Neural progenitor cell (in vitro differentiated cells): ENCODE data around the gene CMYA5. TPM values are rescaled to one million over a fixed set of nuclear protein-coding genes. Genes with fewer than 3 reads are reported as not detected.

Source experiments
- DNase-seq: peaks from one replicate; pipeline ENCODE4 v3.0.0-alpha.2; 2016; ENCODE audit warnings: low spot score
- H2AFZ ChIP-seq: fragments of 200-600 bp; sonication (generic); replicated peaks from 2 replicates; pipeline ENCODE4 v1.6.1; 2016; ENCODE audit warnings: antibody characterized with exemption
- H3F3A ChIP-seq: fragments of 200-600 bp; sonication (generic); 2 replicates; pipeline ENCODE4 v1.6.1; 2016; ENCODE audit warnings: antibody characterized with exemption, low read depth
- H3K27ac ChIP-seq: fragments of 200-600 bp; sonication (generic); 2 replicates; pipeline ENCODE4 v1.5.1; 2016; ENCODE audit warnings: mild to moderate bottlenecking
- H3K27me3 ChIP-seq: fragments of 200-600 bp; sonication (generic); 2 replicates; pipeline ENCODE4 v1.6.1; 2016; ENCODE audit warnings: mild to moderate bottlenecking, moderate library complexity
- H3K36me3 ChIP-seq: fragments of 200-600 bp; sonication (generic); 2 replicates; pipeline ENCODE4 v1.5.1; 2016
- H3K4me1 ChIP-seq: fragments of 200-600 bp; sonication (generic); 2 replicates; pipeline ENCODE4 v1.6.1; 2016; ENCODE audit warnings: mixed run types
- H3K4me2 ChIP-seq: fragments of 200-600 bp; sonication (generic); 2 replicates; pipeline ENCODE4 v1.6.1; 2016
- H3K4me3 ChIP-seq: fragments of 200-600 bp; sonication (generic); 2 replicates; pipeline ENCODE4 v1.5.1; 2016
- H3K79me2 ChIP-seq: fragments of 200-600 bp; sonication (generic); 2 replicates; pipeline ENCODE4 v1.6.1; 2016; ENCODE audit warnings: low read depth
- H3K9ac ChIP-seq: fragments of 200-600 bp; sonication (generic); 2 replicates; pipeline ENCODE4 v1.6.1; 2016
- H3K9me3 ChIP-seq: fragments of 200-600 bp; sonication (generic); 2 replicates; pipeline ENCODE4 v1.5.1; 2016; ENCODE audit warnings: low read depth
- H4K20me1 ChIP-seq: fragments of 200-600 bp; sonication (generic); 2 replicates; pipeline ENCODE4 v1.6.1; 2016; ENCODE audit warnings: low read depth
- H3K27ac Mint-ChIP-seq: 3 replicates; pipeline ENCODE4 v1.8.0; 2021; ENCODE audit warnings: mixed read lengths
- H3K27me3 Mint-ChIP-seq: 2 replicates; pipeline ENCODE4 v1.8.0; 2022; ENCODE audit warnings: low read depth, mild to moderate bottlenecking, inconsistent platforms, moderate library complexity, mixed read lengths; ENCODE audit not compliant: insufficient read depth
- H3K36me3 Mint-ChIP-seq: 3 replicates; pipeline ENCODE4 v1.8.0; 2021; ENCODE audit warnings: mixed read lengths
- H3K4me1 Mint-ChIP-seq: 3 replicates; pipeline ENCODE4 v1.8.0; 2021; ENCODE audit warnings: mixed read lengths
- H3K4me3 Mint-ChIP-seq: 3 replicates; pipeline ENCODE4 v1.8.0; 2021; ENCODE audit warnings: mild to moderate bottlenecking, moderate library complexity, mixed read lengths
- H3K9me3 Mint-ChIP-seq: 3 replicates; pipeline ENCODE4 v1.8.0; 2020; ENCODE audit warnings: mixed read lengths
- CTCF ChIP-seq: fragments of 200-600 bp; sonication (generic); IDR thresholded peaks from 2 replicates; pipeline ENCODE4 v1.5.1; 2017; ENCODE audit warnings: antibody characterized with exemption, mild to moderate bottlenecking
- EZH2 ChIP-seq: fragments of 200-600 bp; sonication (generic); IDR thresholded peaks from 2 replicates; pipeline ENCODE4 v1.6.1; 2017; ENCODE audit warnings: antibody characterized with exemption, mild to moderate bottlenecking, moderate library complexity
- EZH2phosphoT487 ChIP-seq: fragments of 200-600 bp; sonication (generic); IDR thresholded peaks from 2 replicates; pipeline ENCODE4 v1.6.1; 2017; ENCODE audit warnings: antibody characterized with exemption
- total RNA-seq: library from RNA; depleted of rRNA; stranded (reverse); fragments of >200 nt; gene quantifications from 2 replicates; pipeline ENCODE4 v1.2.3, GENCODE V29; 2015; ENCODE audit warnings: low replicate concordance

The CMYA5 gene
- total RNA-seq, 1 donor from 2014 or later, result 3.5 TPM

- no peaks in the 10 kb centered on the region for H3K36me3 ChIP-seq
- H3F3A ChIP-seq, result no peaks in the 10 kb centered on the region
- no peaks in the 10 kb centered on the region for H3K36me3 Mint-ChIP-seq
- H3K4me2 ChIP-seq, result peak overlapping the region; percentile 0
- H3K4me1 Mint-ChIP-seq, result no peaks in the 10 kb centered on the region
- H4K20me1 ChIP-seq, result no peaks in the 10 kb centered on the region
- peaks cover 34% of the 10 kb centered on the region for H3K4me1 ChIP-seq
- H3K9me3 ChIP-seq, result no peaks in the 10 kb centered on the region
- H3K4me3 ChIP-seq, result no peak overlapping the region
- DNase-seq, result no peak
- H2AFZ ChIP-seq, result peak overlapping the region; percentile 46
- H3K4me3 Mint-ChIP-seq, result no peak overlapping the region
- H3K79me2 ChIP-seq, result no peaks in the 10 kb centered on the region
- H3K27ac Mint-ChIP-seq, result no peak overlapping the region
- no peak overlapping the region for H3K27ac ChIP-seq
- TF ChIP-seq EZH2phosphoT487, result no peak
- TF ChIP-seq EZH2, result no peak
- no peak for TF ChIP-seq CTCF
- no peaks in the 10 kb centered on the region for H3K27me3 ChIP-seq
- H3K9ac ChIP-seq, result no peak overlapping the region
- H3K27me3 Mint-ChIP-seq, result no peaks in the 10 kb centered on the region
- no peaks in the 10 kb centered on the region for H3K9me3 Mint-ChIP-seq
Observed at GRCh38 chr5:79750611-79751510, 61.2 kb downstream of the CMYA5 start.

- no peak overlapping the region for H2AFZ ChIP-seq
- H3K4me3 ChIP-seq, result no peak overlapping the region
- peaks cover 20% of the 10 kb centered on the region for H3K4me1 ChIP-seq
- H3K27ac ChIP-seq, result no peak overlapping the region
- H3K9me3 ChIP-seq, result no peaks in the 10 kb centered on the region
- H3K36me3 ChIP-seq, result no peaks in the 10 kb centered on the region
- Mint-ChIP-seq H3K36me3 (no peaks in the 10 kb centered on the region), H3K4me1 (peaks cover 2% of the 10 kb centered on the region), H3K4me3 (no peak overlapping the region), H3K27ac (no peak overlapping the region), H3K27me3 (no peaks in the 10 kb centered on the region), H3K9me3 (no peaks in the 10 kb centered on the region)
- no peaks in the 10 kb centered on the region for H4K20me1 ChIP-seq
- no peak for DNase-seq
- no peaks in the 10 kb centered on the region for H3F3A ChIP-seq
- TF ChIP-seq EZH2phosphoT487 (no peak), CTCF (no peak), EZH2 (no peak)
- no peaks in the 10 kb centered on the region for H3K79me2 ChIP-seq
- no peak overlapping the region for H3K9ac ChIP-seq
- H3K27me3 ChIP-seq, result no peaks in the 10 kb centered on the region
- no peak overlapping the region for H3K4me2 ChIP-seq
Observed at GRCh38 chr5:79753092-79753491, 63.5 kb downstream of the CMYA5 start.

GRCh38 chr5:79753877-79754645, 64.4 kb downstream of the CMYA5 start:
- no peaks in the 10 kb centered on the region for H3K36me3 Mint-ChIP-seq
- Histone ChIP-seq H3K27me3 (no peaks in the 10 kb centered on the region), H4K20me1 (no peaks in the 10 kb centered on the region), H3K4me3 (no peak overlapping the region), H3K4me2 (no peak overlapping the region), H3F3A (no peaks in the 10 kb centered on the region), H3K27ac (no peak overlapping the region), H3K9ac (no peak overlapping the region), H2AFZ (no peak overlapping the region), H3K79me2 (no peaks in the 10 kb centered on the region), H3K36me3 (no peaks in the 10 kb centered on the region), H3K4me1 (peaks cover 20% of the 10 kb centered on the region), H3K9me3 (no peaks in the 10 kb centered on the region)
- peaks cover 2% of the 10 kb centered on the region for H3K4me1 Mint-ChIP-seq
- DNase-seq, result no peak
- no peaks in the 10 kb centered on the region for H3K9me3 Mint-ChIP-seq
- no peaks in the 10 kb centered on the region for H3K27me3 Mint-ChIP-seq
- no peak for TF ChIP-seq CTCF
- no peak for TF ChIP-seq EZH2
- no peak for TF ChIP-seq EZH2phosphoT487
- no peak overlapping the region for H3K4me3 Mint-ChIP-seq
- no peak overlapping the region for H3K27ac Mint-ChIP-seq
